ENCODE results near the gene TTC16. TPM values are rescaled to one million over a fixed set of nuclear protein-coding genes. Genes with fewer than 3 reads are reported as not detected.

TTC16 gene
- total and polyA plus RNA-seq, 2 donors (not counting 1 experiment from before 2014, with no cell fraction given) = 0.25 TPM; not detected in 1

- no peaks in the 10 kb centered on the region for H3K4me1 Mint-ChIP-seq
- no peak overlapping the region for H3K4me3 ChIP-seq (ENCODE audit: control extremely low read depth in 1 of 5, extremely low read depth in 1 of 5, insufficient read depth in 1 of 5, low read depth in 2 of 5, low read length in 4 of 5)
- no peak overlapping the region for H3K4me3 Mint-ChIP-seq
- H3K27me3 ChIP-seq (replicated peaks in 1 of 4; ENCODE audit: control extremely low read depth in 1 of 4, control insufficient read depth in 3 of 4, insufficient read depth in 4 of 4, low read length in 3 of 4) = peaks cover 0 to under 1% (median 0%) of the 10 kb centered on the region in 4 experiments
- intact Hi-C loops (cut with micrococcal nuclease) = no loop called here
- ChIA-PET POLR2A (no interaction called here), CTCF (no interaction called here)
- H3K27ac Mint-ChIP-seq = no peak overlapping the region
- ATAC-seq (ENCODE audit: low read depth) = no peak
- H3K79me2 ChIP-seq (ENCODE audit: control insufficient read depth, insufficient read depth, low read length) = no peaks in the 10 kb centered on the region
- no peaks in the 10 kb centered on the region for H3K36me3 ChIP-seq (replicated peaks in 1 of 2; ENCODE audit: control extremely low read depth in 1 of 2, control insufficient read depth in 1 of 2, extremely low read depth in 1 of 2, insufficient read depth in 2 of 2, low read length in 1 of 2)
- 85% methylated on average over 5 of the region's 7 CpGs for WGBS (ENCODE audit: insufficient coverage)
- no peak overlapping the region for H3K9ac ChIP-seq (ENCODE audit: low read length)
- DNase-seq = no peak
- no peaks in the 10 kb centered on the region for H3K9me3 ChIP-seq (ENCODE audit: control extremely low read depth in 1 of 3, control insufficient read depth in 2 of 3, insufficient read depth in 1 of 3, low read length in 2 of 3)
- no peak overlapping the region for H3K4me2 ChIP-seq (replicated peaks; ENCODE audit: low read depth, low read length, poor library complexity, severe bottlenecking)
- H3K27me3 Mint-ChIP-seq = peaks cover 5% of the 10 kb centered on the region
- no peak overlapping the region for H3K27ac ChIP-seq (ENCODE audit: low read length in 2 of 2)
- no peak overlapping the region for H2AFZ ChIP-seq (ENCODE audit: insufficient read depth, low read depth, low read length, poor library complexity, severe bottlenecking)
- TF ChIP-seq EZH2 (IDR thresholded peaks at IDR 0.05; ENCODE audit: borderline replicate concordance, insufficient read depth, low read depth, low read length, poor library complexity, severe bottlenecking) = no peak
- TF ChIP-seq, protein P1, sequence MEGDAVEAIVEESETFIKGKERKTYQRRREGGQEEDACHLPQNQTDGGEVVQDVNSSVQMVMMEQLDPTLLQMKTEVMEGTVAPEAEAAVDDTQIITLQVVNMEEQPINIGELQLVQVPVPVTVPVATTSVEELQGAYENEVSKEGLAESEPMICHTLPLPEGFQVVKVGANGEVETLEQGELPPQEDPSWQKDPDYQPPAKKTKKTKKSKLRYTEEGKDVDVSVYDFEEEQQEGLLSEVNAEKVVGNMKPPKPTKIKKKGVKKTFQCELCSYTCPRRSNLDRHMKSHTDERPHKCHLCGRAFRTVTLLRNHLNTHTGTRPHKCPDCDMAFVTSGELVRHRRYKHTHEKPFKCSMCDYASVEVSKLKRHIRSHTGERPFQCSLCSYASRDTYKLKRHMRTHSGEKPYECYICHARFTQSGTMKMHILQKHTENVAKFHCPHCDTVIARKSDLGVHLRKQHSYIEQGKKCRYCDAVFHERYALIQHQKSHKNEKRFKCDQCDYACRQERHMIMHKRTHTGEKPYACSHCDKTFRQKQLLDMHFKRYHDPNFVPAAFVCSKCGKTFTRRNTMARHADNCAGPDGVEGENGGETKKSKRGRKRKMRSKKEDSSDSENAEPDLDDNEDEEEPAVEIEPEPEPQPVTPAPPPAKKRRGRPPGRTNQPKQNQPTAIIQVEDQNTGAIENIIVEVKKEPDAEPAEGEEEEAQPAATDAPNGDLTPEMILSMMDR (IDR thresholded peaks at IDR 0.05) = no peak
- no peaks in the 10 kb centered on the region for H4K20me1 ChIP-seq (ENCODE audit: control insufficient read depth, insufficient read depth, low read length, poor library complexity, severe bottlenecking)
- no peaks in the 10 kb centered on the region for H3K9me3 Mint-ChIP-seq (ENCODE audit: insufficient read depth)
- no peaks in the 10 kb centered on the region for H3K4me1 ChIP-seq (ENCODE audit: control insufficient read depth in 2 of 2, insufficient read depth in 2 of 2, low read length in 2 of 2)
Observed at GRCh38 chr9:127673234-127673633, 42.6 kb upstream of the TTC16 start.

DNA sequence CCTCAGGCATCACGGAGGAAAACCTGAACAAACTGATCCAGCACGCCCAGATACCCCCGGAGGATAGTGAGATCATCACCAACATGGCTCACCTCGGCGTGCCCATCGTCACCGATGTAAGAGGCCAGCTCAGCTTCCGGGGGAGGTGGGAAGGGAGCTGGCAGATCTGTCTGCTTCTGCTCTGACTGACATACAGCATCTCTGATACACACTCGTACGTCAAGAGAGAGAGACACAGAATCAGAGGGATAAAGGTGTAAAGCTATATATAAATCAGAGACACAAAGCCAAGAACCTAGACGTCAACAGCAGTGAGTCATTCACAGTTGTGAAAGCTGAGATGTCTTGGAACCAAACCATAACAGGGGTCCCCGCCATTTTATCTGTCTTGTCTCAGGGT, 39.2 kb upstream of the TTC16 start:
- no peaks in the 10 kb centered on the region for H3K4me1 ChIP-seq (ENCODE audit: control insufficient read depth in 2 of 2, insufficient read depth in 2 of 2, low read length in 2 of 2)
- no peak overlapping the region for H3K4me2 ChIP-seq (replicated peaks; ENCODE audit: low read depth, low read length, poor library complexity, severe bottlenecking)
- H2AFZ ChIP-seq (ENCODE audit: insufficient read depth, low read depth, low read length, poor library complexity, severe bottlenecking) = no peak overlapping the region
- Mint-ChIP-seq H3K4me1 (no peaks in the 10 kb centered on the region), H3K27me3 (peaks cover 14% of the 10 kb centered on the region), H3K4me3 (no peak overlapping the region), H3K27ac (no peak overlapping the region), H3K9me3 (ENCODE audit: insufficient read depth) (no peaks in the 10 kb centered on the region)
- no peak overlapping the region for H3K27ac ChIP-seq (ENCODE audit: low read length in 2 of 2)
- no peak overlapping the region for H3K4me3 ChIP-seq (ENCODE audit: control extremely low read depth in 1 of 5, extremely low read depth in 1 of 5, insufficient read depth in 1 of 5, low read depth in 2 of 5, low read length in 4 of 5)
- DNase-seq (no peak), ATAC-seq (ENCODE audit: low read depth) (no peak)
- 87% methylated on average over 4 of the region's 12 CpGs for WGBS (ENCODE audit: insufficient coverage)
- no peaks in the 10 kb centered on the region for H3K79me2 ChIP-seq (ENCODE audit: control insufficient read depth, insufficient read depth, low read length)
- TF ChIP-seq, protein P1 (IDR thresholded peaks at IDR 0.05) = no peak
- no peak for TF ChIP-seq EZH2 (IDR thresholded peaks at IDR 0.05; ENCODE audit: borderline replicate concordance, insufficient read depth, low read depth, low read length, poor library complexity, severe bottlenecking)
- intact Hi-C loops (cut with micrococcal nuclease) = no loop called here
- H3K9ac ChIP-seq (ENCODE audit: low read length) = no peak overlapping the region
- no peaks in the 10 kb centered on the region for H3K36me3 ChIP-seq (replicated peaks in 1 of 2; ENCODE audit: control extremely low read depth in 1 of 2, control insufficient read depth in 1 of 2, extremely low read depth in 1 of 2, insufficient read depth in 2 of 2, low read length in 1 of 2)
- POLR2A ChIA-PET = no interaction called here
- no peaks in the 10 kb centered on the region for H4K20me1 ChIP-seq (ENCODE audit: control insufficient read depth, insufficient read depth, low read length, poor library complexity, severe bottlenecking)
- peaks cover 0 to 4% (median 0%) of the 10 kb centered on the region in 4 experiments for H3K27me3 ChIP-seq (replicated peaks in 1 of 4; ENCODE audit: control extremely low read depth in 1 of 4, control insufficient read depth in 3 of 4, insufficient read depth in 4 of 4, low read length in 3 of 4)
- H3K9me3 ChIP-seq (ENCODE audit: control extremely low read depth in 1 of 3, control insufficient read depth in 2 of 3, insufficient read depth in 1 of 3, low read length in 2 of 3) = no peaks in the 10 kb centered on the region
- CTCF ChIA-PET = no interaction called here
